H9 (cell line): ENCODE measurements around the gene SLC12A5. TPM values are rescaled to one million over a fixed set of nuclear protein-coding genes. Genes with fewer than 3 reads are reported as not detected.

Experiments used
- DNase-seq: peaks from one replicate; pipeline ENCODE4 v3.0.0-alpha.2; 2017
- H2AFZ ChIP-seq: one replicate; pipeline ENCODE4 v1.6.1; 2013; ENCODE audit warnings: mild to moderate bottlenecking, low read length, control low read depth, moderate library complexity
- H2AK5ac ChIP-seq: 2 replicates; pipeline ENCODE4 v1.6.1; 2013; ENCODE audit warnings: low read length, control low read depth, mixed read lengths; ENCODE audit not compliant: insufficient read length
- H2BK120ac ChIP-seq: one replicate; pipeline ENCODE4 v1.6.1; 2013; ENCODE audit warnings: low read depth, mild to moderate bottlenecking, low read length, control low read depth, inconsistent platforms; ENCODE audit not compliant: poor library complexity, severe bottlenecking
- H2BK12ac ChIP-seq: 2 replicates; pipeline ENCODE4 v1.6.1; 2013; ENCODE audit warnings: low read length, control low read depth, mixed read lengths, low read depth; ENCODE audit not compliant: insufficient read length
- H2BK15ac ChIP-seq: 2 replicates; pipeline ENCODE4 v1.6.1; 2013; ENCODE audit warnings: low read depth, low read length, control low read depth
- H2BK20ac ChIP-seq: one replicate; pipeline ENCODE4 v1.6.1; 2013; ENCODE audit warnings: low read depth, mild to moderate bottlenecking, low read length, control low read depth, inconsistent platforms; ENCODE audit not compliant: poor library complexity, severe bottlenecking
- H2BK5ac ChIP-seq: 2 replicates; pipeline ENCODE4 v1.6.1; 2013; ENCODE audit warnings: low read length, control low read depth, mixed read lengths; ENCODE audit not compliant: insufficient read length
- H3K14ac ChIP-seq: 2 replicates; pipeline ENCODE4 v1.6.1; 2013; ENCODE audit warnings: low read length, control low read depth; ENCODE audit not compliant: insufficient read depth
- H3K18ac ChIP-seq: 2 replicates; pipeline ENCODE4 v1.6.1; 2013; ENCODE audit warnings: low read depth, mild to moderate bottlenecking, mixed read lengths, low read length, control low read depth; ENCODE audit not compliant: insufficient read length
- H3K23ac ChIP-seq: 2 replicates; pipeline ENCODE4 v1.6.1; 2013; ENCODE audit warnings: low read length, control low read depth, mixed read lengths, low read depth; ENCODE audit not compliant: insufficient read length
- H3K23me2 ChIP-seq: 2 replicates; pipeline ENCODE4 v1.6.1; 2013; ENCODE audit warnings: low read depth, mild to moderate bottlenecking, mixed read lengths, low read length, control low read depth; ENCODE audit not compliant: insufficient read length, poor library complexity, severe bottlenecking
- H3K27ac ChIP-seq: 2 replicates; pipeline ENCODE4 v1.5.1; 2013; ENCODE audit warnings: low read length, control low read depth, mixed read lengths, low read depth; ENCODE audit not compliant: insufficient read length
- H3K27me3 ChIP-seq: 2 replicates; pipeline ENCODE4 v1.6.1; 2013; ENCODE audit warnings: low read length, control low read depth, inconsistent platforms; ENCODE audit not compliant: insufficient read depth
- H3K4ac ChIP-seq: 2 replicates; pipeline ENCODE4 v1.6.1; 2013; ENCODE audit warnings: low read depth, mild to moderate bottlenecking, control low read depth, inconsistent platforms, low read length, moderate library complexity
- H3K4me1 ChIP-seq: 2 replicates; pipeline ENCODE4 v1.6.1; 2013; ENCODE audit warnings: low read length, control low read depth, inconsistent platforms; ENCODE audit not compliant: insufficient read depth
- H3K4me2 ChIP-seq: 2 replicates; pipeline ENCODE4 v1.6.1; 2013; ENCODE audit warnings: low read length, control low read depth, mixed read lengths; ENCODE audit not compliant: insufficient read length, insufficient read depth
- H3K56ac ChIP-seq: 2 replicates; pipeline ENCODE4 v1.6.1; 2013; ENCODE audit warnings: low read depth, mild to moderate bottlenecking, mixed read lengths, low read length, control low read depth; ENCODE audit not compliant: insufficient read length
- H3K79me1 ChIP-seq: 2 replicates; pipeline ENCODE4 v1.6.1; 2013; ENCODE audit warnings: low read depth, mild to moderate bottlenecking, moderate library complexity, low read length, control low read depth, inconsistent platforms; ENCODE audit not compliant: insufficient read depth, poor library complexity, severe bottlenecking
- H3K79me2 ChIP-seq: 2 replicates; pipeline ENCODE4 v1.6.1; 2013; ENCODE audit warnings: low read length, control low read depth, inconsistent platforms; ENCODE audit not compliant: insufficient read depth
- H3K9ac ChIP-seq: 2 replicates; pipeline ENCODE4 v1.6.1; 2013; ENCODE audit warnings: low read length, control low read depth, mixed read lengths; ENCODE audit not compliant: insufficient read length; ENCODE audit errors: extremely low read depth
- H3K9me3 ChIP-seq: one replicate; pipeline ENCODE4 v1.6.1; 2013; ENCODE audit warnings: low read depth, low read length, inconsistent platforms; ENCODE audit not compliant: control insufficient read depth
- H3T11ph ChIP-seq: one replicate; pipeline ENCODE4 v1.6.1; 2013; ENCODE audit warnings: mild to moderate bottlenecking, low read length, control low read depth, inconsistent platforms
- H4K20me1 ChIP-seq: one replicate; pipeline ENCODE4 v1.6.1; 2013; ENCODE audit not compliant: control insufficient read depth, insufficient read length, insufficient read depth
- H4K5ac ChIP-seq: 2 replicates; pipeline ENCODE4 v1.6.1; 2013; ENCODE audit warnings: low read depth, mild to moderate bottlenecking, mixed read lengths, low read length, control low read depth; ENCODE audit not compliant: insufficient read length
- H4K8ac ChIP-seq: replicated peaks from 2 replicates; pipeline ENCODE4 v1.6.1; 2013; ENCODE audit warnings: low read length, control low read depth, mixed read lengths, low read depth; ENCODE audit not compliant: insufficient read length
- H4K91ac ChIP-seq: 2 replicates; pipeline ENCODE4 v1.6.1; 2013; ENCODE audit warnings: low read depth, mild to moderate bottlenecking, moderate library complexity, mixed read lengths, low read length, control low read depth; ENCODE audit not compliant: insufficient read length
- H3K27ac Mint-ChIP-seq, 3 experiments: 2 replicates in 2 of 3; 3 replicates in 1 of 3; pipeline ENCODE4 v1.8.0; 2020 to 2021; ENCODE audit warnings: mixed read lengths in 3 of 3, mild to moderate bottlenecking in 1 of 3, moderate library complexity in 1 of 3
- H3K27me3 Mint-ChIP-seq: 2 replicates; pipeline ENCODE4 v1.8.0; 2021; ENCODE audit warnings: low read depth, mild to moderate bottlenecking, moderate library complexity, mixed read lengths
- H3K36me3 Mint-ChIP-seq, 3 experiments: 2 replicates in 2 of 3; 3 replicates in 1 of 3; pipeline ENCODE4 v1.8.0; 2020 to 2021; ENCODE audit warnings: low read depth in 3 of 3, mixed read lengths in 3 of 3; ENCODE audit not compliant: insufficient read depth in 1 of 3
- H3K4me1 Mint-ChIP-seq, 2 experiments: 2 replicates each; pipeline ENCODE4 v1.8.0; 2020; ENCODE audit warnings: mixed read lengths in 2 of 2
- H3K4me3 Mint-ChIP-seq, 2 experiments: 2 replicates in 1 of 2; 3 replicates in 1 of 2; pipeline ENCODE4 v1.8.0; 2020 to 2021; ENCODE audit warnings: mild to moderate bottlenecking in 2 of 2, mixed read lengths in 2 of 2, moderate library complexity in 1 of 2
- H3K9me3 Mint-ChIP-seq, 2 experiments: 2 replicates in 1 of 2; 3 replicates in 1 of 2; pipeline ENCODE4 v1.8.0; 2020; ENCODE audit warnings: mild to moderate bottlenecking in 2 of 2, mixed read lengths in 2 of 2, moderate library complexity in 1 of 2
- WGBS: extraction: QIAGEN DNeasy Blood & Tissue Kit; methylation state at CpG from one replicate; pipeline ENCODE4 v1.1.7; 2013; ENCODE audit warnings: missing lambda C conversion rate, low lambda C conversion rate, mixed read lengths; ENCODE audit not compliant: insufficient read length; ENCODE audit errors: extremely low coverage; 5-methylcytosine and 5-hydroxymethylcytosine counted together
- total RNA-seq: library from RNA; stranded (reverse); gene quantifications from 2 replicates; pipeline ENCODE4 v1.2.1, GENCODE V29; 2021
- TF ChIP-seq, protein P1 (sequence below): fragments of 200-600 bp; sonication (generic); conservative IDR thresholded peaks from 3 replicates; pipeline ENCODE4 v1.8.0; 2021; ENCODE audit warnings: antibody characterized with exemption, mild to moderate bottlenecking

The SLC12A5 gene
- total RNA-seq, 1 experiment from 2014 or later = 8.7 TPM

DNA sequence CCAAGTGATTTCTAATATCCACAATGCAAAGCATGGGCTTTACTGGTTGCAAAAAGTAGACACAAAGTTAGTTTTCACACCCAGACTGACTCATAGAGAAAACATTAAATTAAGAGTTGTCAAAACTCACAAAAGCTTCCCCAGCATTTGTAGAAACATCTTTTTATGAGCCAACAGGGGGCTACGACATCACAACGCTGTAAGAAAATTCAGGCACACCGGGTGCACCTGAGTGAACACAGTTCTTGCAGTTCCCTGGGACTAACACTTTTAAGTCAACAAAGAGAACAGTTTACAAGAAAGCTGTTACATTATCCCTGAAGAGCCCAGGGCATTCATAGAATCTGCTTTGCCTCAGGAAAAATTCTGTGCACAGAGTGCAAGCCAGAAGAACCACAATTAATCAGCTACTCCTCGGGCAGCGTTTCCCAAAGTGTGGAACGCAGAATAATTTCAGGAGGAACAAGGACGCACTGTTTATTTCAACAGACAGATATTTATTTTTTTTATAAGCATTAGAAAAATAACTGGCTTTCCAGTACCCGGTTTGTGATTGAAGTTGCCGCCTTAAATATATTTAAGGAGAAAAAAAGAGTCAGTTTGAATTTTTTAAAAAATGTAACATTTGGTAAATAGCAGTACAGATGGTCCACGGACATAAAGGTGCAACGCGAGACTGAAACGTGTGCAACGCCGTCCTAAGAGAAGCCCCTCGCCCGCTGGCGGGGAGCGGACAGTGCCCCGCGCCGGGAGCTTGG, 59.6 kb downstream of the SLC12A5 start:
- Histone ChIP-seq H4K5ac (no peak overlapping the region), H2AK5ac (no peak overlapping the region), H2BK120ac (no peak overlapping the region), H3K27ac (no peak overlapping the region), H3K56ac (no peak overlapping the region), H3K9ac (peak overlapping the region; percentile 92), H3K4me2 (peak overlapping the region; percentile 91), H3K79me2 (peaks cover 31% of the 10 kb centered on the region; the same call in 1 of the 2 replicates), H2AFZ (no peak overlapping the region), H3K79me1 (peaks cover 12% of the 10 kb centered on the region), H4K20me1 (no peaks in the 10 kb centered on the region), H3K18ac (peak overlapping the region; percentile 94), H3T11ph (no peak overlapping the region), H3K4me1 (no peaks in the 10 kb centered on the region), H3K14ac (peak overlapping the region; percentile 94), H4K8ac (no peak overlapping the region), H3K4ac (no peak overlapping the region), H3K9me3 (no peaks in the 10 kb centered on the region), H4K91ac (no peak overlapping the region), H2BK5ac (no peak overlapping the region), H3K23ac (no peak overlapping the region), H3K27me3 (no peaks in the 10 kb centered on the region), H2BK20ac (no peak overlapping the region), H3K23me2 (peaks cover 9% of the 10 kb centered on the region), H2BK15ac (no peak overlapping the region), H2BK12ac (no peak overlapping the region)
- TF ChIP-seq, protein P1, sequence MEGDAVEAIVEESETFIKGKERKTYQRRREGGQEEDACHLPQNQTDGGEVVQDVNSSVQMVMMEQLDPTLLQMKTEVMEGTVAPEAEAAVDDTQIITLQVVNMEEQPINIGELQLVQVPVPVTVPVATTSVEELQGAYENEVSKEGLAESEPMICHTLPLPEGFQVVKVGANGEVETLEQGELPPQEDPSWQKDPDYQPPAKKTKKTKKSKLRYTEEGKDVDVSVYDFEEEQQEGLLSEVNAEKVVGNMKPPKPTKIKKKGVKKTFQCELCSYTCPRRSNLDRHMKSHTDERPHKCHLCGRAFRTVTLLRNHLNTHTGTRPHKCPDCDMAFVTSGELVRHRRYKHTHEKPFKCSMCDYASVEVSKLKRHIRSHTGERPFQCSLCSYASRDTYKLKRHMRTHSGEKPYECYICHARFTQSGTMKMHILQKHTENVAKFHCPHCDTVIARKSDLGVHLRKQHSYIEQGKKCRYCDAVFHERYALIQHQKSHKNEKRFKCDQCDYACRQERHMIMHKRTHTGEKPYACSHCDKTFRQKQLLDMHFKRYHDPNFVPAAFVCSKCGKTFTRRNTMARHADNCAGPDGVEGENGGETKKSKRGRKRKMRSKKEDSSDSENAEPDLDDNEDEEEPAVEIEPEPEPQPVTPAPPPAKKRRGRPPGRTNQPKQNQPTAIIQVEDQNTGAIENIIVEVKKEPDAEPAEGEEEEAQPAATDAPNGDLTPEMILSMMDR = 0 out of 3 replicates have a peak, but pooled peaks have one; percentile 11
- Mint-ChIP-seq H3K9me3 (peaks cover 0 to 3% of the 10 kb centered on the region in 2 experiments; a peak in 1 of 5 replicates), H3K27ac (0 out of 7 replicates have a peak overlapping the region, but pooled peaks of 2 of the 3 experiments have one; percentile 41 to 95), H3K27me3 (no peaks in the 10 kb centered on the region), H3K4me1 (peaks cover 27 to 30% of the 10 kb centered on the region in 2 experiments), H3K36me3 (no peaks in the 10 kb centered on the region), H3K4me3 (peak overlapping the region; percentile 88 to 92)
- DNase-seq = no peak
- WGBS = no CpG with 5 or more reads among the region's 22 CpGs
